ENCODE measurements around the gene FCHSD2. TPM values are rescaled to one million over a fixed set of nuclear protein-coding genes. Genes with fewer than 3 reads are reported as not detected.
"Not testable (repeated sequence)": the region's sequence is repeated elsewhere in the genome, so short reads cannot be mapped to it uniquely, and the experiment has no call there.

The FCHSD2 gene
- total and polyA plus RNA-seq, 2 donors (not counting 1 experiment from before 2014, with no cell fraction given) = 113 to 189 TPM

DNA sequence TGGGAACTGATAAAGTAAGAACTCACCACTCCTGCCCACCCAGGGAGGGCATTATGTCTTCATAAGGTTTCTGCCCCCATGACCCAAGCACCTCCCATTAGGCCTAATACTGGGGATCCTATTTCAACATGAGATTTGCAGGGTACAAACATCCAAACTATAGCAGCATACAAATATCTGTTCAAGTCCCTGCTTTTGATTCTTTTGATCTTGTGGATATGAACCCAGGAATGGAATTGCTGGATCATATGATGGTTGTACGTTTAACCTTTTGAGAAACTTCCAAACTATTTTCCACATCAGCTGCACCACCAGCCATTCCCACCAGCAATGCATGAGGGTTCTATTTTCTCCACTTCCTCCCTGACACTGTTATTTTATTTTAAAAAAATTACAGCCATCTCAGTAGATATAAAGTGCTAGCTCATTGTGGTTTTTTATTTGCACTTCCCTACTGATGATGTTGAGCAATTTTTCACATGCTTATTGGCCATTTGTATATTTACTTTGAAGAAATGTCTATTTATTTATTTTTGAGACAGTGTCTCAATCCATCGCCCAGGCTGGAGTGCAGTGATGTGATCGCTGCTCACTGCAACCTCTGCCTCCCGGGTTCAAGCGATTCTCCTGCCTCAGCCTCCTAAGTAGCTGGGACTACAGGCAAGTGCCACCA lies 335.0 kb downstream of the FCHSD2 start:
- peaks cover 18 to 20% of the 10 kb centered on the region in 2 donors for H3K4me1 ChIP-seq (ENCODE audit: control insufficient read depth in 2 of 2, insufficient read depth in 2 of 2, low read length in 2 of 2)
- H3K36me3 ChIP-seq (replicated peaks in 1 of 2; ENCODE audit: control extremely low read depth in 1 of 2, control insufficient read depth in 1 of 2, extremely low read depth in 1 of 2, insufficient read depth in 2 of 2, low read length in 1 of 2) = no peaks in the 10 kb centered on the region
- H3K79me2 ChIP-seq (ENCODE audit: control insufficient read depth, insufficient read depth, low read length) = peaks cover 10% of the 10 kb centered on the region
- no peaks in the 10 kb centered on the region for H3K27me3 ChIP-seq (replicated peaks in 1 of 4; ENCODE audit: control extremely low read depth in 1 of 4, control insufficient read depth in 3 of 4, insufficient read depth in 4 of 4, low read length in 3 of 4)
- WGBS (ENCODE audit: insufficient coverage) = 25% methylated on average over 2 of the region's 5 CpGs
- H3K9me3 ChIP-seq (ENCODE audit: control extremely low read depth in 1 of 3, control insufficient read depth in 2 of 3, insufficient read depth in 1 of 3, low read length in 2 of 3) = no peaks in the 10 kb centered on the region
- Mint-ChIP-seq H3K4me1 (peaks cover 32% of the 10 kb centered on the region), H3K27ac (peak overlapping the region; percentile 59), H3K27me3 (no peaks in the 10 kb centered on the region), H3K9me3 (ENCODE audit: insufficient read depth) (no peaks in the 10 kb centered on the region), H3K4me3 (no peak overlapping the region)
- intact Hi-C loops (cut with micrococcal nuclease) = no loop called here
- CTCF ChIA-PET = interaction anchor here (0.7 to 1.5 kb wide), 9 partner anchors 13 to 381 kb away, joined by 3 to 4 read pairs (median 3); no protein-coding TSS in a partner anchor
- POLR2A ChIA-PET = interaction anchor here (0.6 to 1.2 kb wide), 6 partner anchors 13 to 575 kb away, joined by 3 to 12 read pairs (median 4); partner anchors contain the start of genes FCHSD2 and STARD10
- peak; percentile 41 for DNase-seq
- no peak overlapping the region for H2AFZ ChIP-seq (ENCODE audit: insufficient read depth, low read depth, low read length, poor library complexity, severe bottlenecking)
- no peak overlapping the region for H3K9ac ChIP-seq (ENCODE audit: low read length)
- ATAC-seq (ENCODE audit: low read depth) = peak; percentile 12
- H3K4me3 ChIP-seq (ENCODE audit: control extremely low read depth in 1 of 5, extremely low read depth in 1 of 5, insufficient read depth in 1 of 5, low read depth in 2 of 5, low read length in 4 of 5) = no peak overlapping the region
- no peak for TF ChIP-seq EZH2 (IDR thresholded peaks at IDR 0.05; ENCODE audit: borderline replicate concordance, insufficient read depth, low read depth, low read length, poor library complexity, severe bottlenecking)
- TF ChIP-seq, protein P1, sequence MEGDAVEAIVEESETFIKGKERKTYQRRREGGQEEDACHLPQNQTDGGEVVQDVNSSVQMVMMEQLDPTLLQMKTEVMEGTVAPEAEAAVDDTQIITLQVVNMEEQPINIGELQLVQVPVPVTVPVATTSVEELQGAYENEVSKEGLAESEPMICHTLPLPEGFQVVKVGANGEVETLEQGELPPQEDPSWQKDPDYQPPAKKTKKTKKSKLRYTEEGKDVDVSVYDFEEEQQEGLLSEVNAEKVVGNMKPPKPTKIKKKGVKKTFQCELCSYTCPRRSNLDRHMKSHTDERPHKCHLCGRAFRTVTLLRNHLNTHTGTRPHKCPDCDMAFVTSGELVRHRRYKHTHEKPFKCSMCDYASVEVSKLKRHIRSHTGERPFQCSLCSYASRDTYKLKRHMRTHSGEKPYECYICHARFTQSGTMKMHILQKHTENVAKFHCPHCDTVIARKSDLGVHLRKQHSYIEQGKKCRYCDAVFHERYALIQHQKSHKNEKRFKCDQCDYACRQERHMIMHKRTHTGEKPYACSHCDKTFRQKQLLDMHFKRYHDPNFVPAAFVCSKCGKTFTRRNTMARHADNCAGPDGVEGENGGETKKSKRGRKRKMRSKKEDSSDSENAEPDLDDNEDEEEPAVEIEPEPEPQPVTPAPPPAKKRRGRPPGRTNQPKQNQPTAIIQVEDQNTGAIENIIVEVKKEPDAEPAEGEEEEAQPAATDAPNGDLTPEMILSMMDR (IDR thresholded peaks at IDR 0.05) = no peak
- no peaks in the 10 kb centered on the region for H4K20me1 ChIP-seq (ENCODE audit: control insufficient read depth, insufficient read depth, low read length, poor library complexity, severe bottlenecking)
- H3K4me2 ChIP-seq (replicated peaks; ENCODE audit: low read depth, low read length, poor library complexity, severe bottlenecking) = peak overlapping the region; percentile 50
- H3K27ac ChIP-seq (ENCODE audit: low read length in 2 of 2) = no peak overlapping the region

DNA sequence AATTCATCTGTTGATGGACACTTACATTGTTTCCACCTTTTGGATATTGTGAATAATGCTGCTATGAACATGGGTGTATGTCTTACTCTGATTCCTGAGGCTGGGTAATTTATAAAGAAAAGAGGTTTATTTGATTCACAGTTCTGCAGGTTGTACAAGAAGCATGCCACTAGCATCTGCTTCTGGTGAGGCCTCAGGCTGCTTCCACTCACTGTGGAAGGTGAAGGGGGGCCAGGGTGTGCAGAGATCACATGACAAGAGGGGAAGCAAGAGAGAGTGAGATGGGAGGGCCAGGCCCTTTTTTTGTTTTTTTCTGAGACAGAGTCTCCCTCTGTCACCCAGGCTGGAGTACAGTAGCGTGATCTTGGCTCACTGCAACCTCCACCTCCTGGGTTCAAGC lies 335.7 kb downstream of the FCHSD2 start:
- H3K27ac ChIP-seq (ENCODE audit: low read length in 2 of 2); H3K27ac Mint-ChIP-seq; H3K4me3 Mint-ChIP-seq; H3K9me3 ChIP-seq (ENCODE audit: control extremely low read depth in 1 of 3, control insufficient read depth in 2 of 3, insufficient read depth in 1 of 3, low read length in 2 of 3); H3K36me3 ChIP-seq (replicated peaks in 1 of 2; ENCODE audit: control extremely low read depth in 1 of 2, control insufficient read depth in 1 of 2, extremely low read depth in 1 of 2, insufficient read depth in 2 of 2, low read length in 1 of 2); H3K27me3 Mint-ChIP-seq; H3K9me3 Mint-ChIP-seq (ENCODE audit: insufficient read depth); H2AFZ ChIP-seq (ENCODE audit: insufficient read depth, low read depth, low read length, poor library complexity, severe bottlenecking); intact Hi-C loops (cut with micrococcal nuclease); H3K4me2 ChIP-seq (replicated peaks; ENCODE audit: low read depth, low read length, poor library complexity, severe bottlenecking); H4K20me1 ChIP-seq (ENCODE audit: control insufficient read depth, insufficient read depth, low read length, poor library complexity, severe bottlenecking); CTCF ChIA-PET; H3K4me3 ChIP-seq (ENCODE audit: control extremely low read depth in 1 of 5, extremely low read depth in 1 of 5, insufficient read depth in 1 of 5, low read depth in 2 of 5, low read length in 4 of 5); POLR2A ChIA-PET; H3K9ac ChIP-seq (ENCODE audit: low read length); ATAC-seq (ENCODE audit: low read depth); DNase-seq; H3K27me3 ChIP-seq (replicated peaks in 1 of 4; ENCODE audit: control extremely low read depth in 1 of 4, control insufficient read depth in 3 of 4, insufficient read depth in 4 of 4, low read length in 3 of 4); H3K79me2 ChIP-seq (ENCODE audit: control insufficient read depth, insufficient read depth, low read length): not testable (repeated sequence)
- peaks cover 18 to 20% of the 10 kb centered on the region in 2 donors for H3K4me1 ChIP-seq (ENCODE audit: control insufficient read depth in 2 of 2, insufficient read depth in 2 of 2, low read length in 2 of 2)
- peaks cover 28% of the 10 kb centered on the region for H3K4me1 Mint-ChIP-seq
- WGBS (ENCODE audit: insufficient coverage) = 80% methylated on average over 1 of the region's 1 CpG

Measured in B cell (primary cell).